ENCODE measurements around the gene UBXN10. TPM values are rescaled to one million over a fixed set of nuclear protein-coding genes. Genes with fewer than 3 reads are reported as not detected.

The UBXN10 gene
- total RNA-seq, 2 experiments from 2014 or later, result 0.27 to 0.33 TPM

GRCh38 chr1:20158358-20159070 lies 27.4 kb upstream of the UBXN10 start:
- no peaks in the 10 kb centered on the region for H3K27me3 Mint-ChIP-seq (ENCODE audit: low read depth)
- peaks cover 31% of the 10 kb centered on the region for H3K9me3 Mint-ChIP-seq
- intact Hi-C loops (cut with micrococcal nuclease), result loop anchor here (1.0 kb wide), 1 partner anchor 37 kb away; no protein-coding TSS in a partner anchor
- CTCF ChIA-PET, result interaction anchor here (0.6 to 11.7 kb wide), 4 partner anchors 33 to 281 kb away, joined by 3 to 75 read pairs (median 3); no protein-coding TSS in a partner anchor
- peak; percentile 68 for DNase-seq
- H3K4me1 Mint-ChIP-seq (ENCODE audit: low read depth), result peaks cover 7% of the 10 kb centered on the region
- H3K4me3 Mint-ChIP-seq, result no peak overlapping the region
- H3K27ac Mint-ChIP-seq, result no peak overlapping the region
- peaks cover 6% of the 10 kb centered on the region for H3K36me3 Mint-ChIP-seq (ENCODE audit: low read depth)

GRCh38 chr1:20160034-20160433 lies 25.9 kb upstream of the UBXN10 start:
- H3K4me1 Mint-ChIP-seq (ENCODE audit: low read depth), result no peaks in the 10 kb centered on the region
- intact Hi-C loops (cut with micrococcal nuclease), result no loop called here
- H3K36me3 Mint-ChIP-seq (ENCODE audit: low read depth), result peaks cover 6% of the 10 kb centered on the region
- H3K27ac Mint-ChIP-seq, result no peak overlapping the region
- H3K4me3 Mint-ChIP-seq, result no peak overlapping the region
- DNase-seq, result no peak
- CTCF ChIA-PET, result interaction anchor here (0.6 to 11.7 kb wide), 3 partner anchors 8 to 346 kb away, joined by 4 to 75 read pairs (median 4); no protein-coding TSS in a partner anchor
- peaks cover 34% of the 10 kb centered on the region for H3K9me3 Mint-ChIP-seq
- no peaks in the 10 kb centered on the region for H3K27me3 Mint-ChIP-seq (ENCODE audit: low read depth)

DNA sequence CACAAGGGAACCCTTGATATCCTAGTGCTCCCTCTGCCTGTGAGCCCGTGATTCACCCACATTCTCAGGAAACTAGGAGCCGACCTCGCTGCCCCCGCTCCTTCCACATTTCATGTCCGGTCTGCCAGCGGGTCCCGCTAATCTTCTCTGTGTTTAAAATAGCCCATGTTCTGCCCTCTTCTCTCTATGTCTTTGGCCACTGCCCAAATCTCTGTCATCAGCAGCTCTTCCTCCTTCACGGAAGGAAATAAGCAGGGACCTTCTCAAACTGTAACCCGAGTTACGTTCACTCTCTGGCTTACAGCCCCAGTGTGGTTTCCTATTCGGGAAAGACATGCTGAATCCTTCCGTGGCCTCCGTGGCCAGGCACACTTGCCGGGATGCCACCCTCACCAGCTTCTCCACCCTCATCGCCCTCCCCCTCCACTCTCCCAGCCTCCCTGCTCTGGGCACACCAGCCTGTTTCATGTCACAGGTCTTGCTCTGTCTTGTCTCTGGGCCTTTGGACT lies 21.1 kb upstream of the UBXN10 start:
- no peak for DNase-seq
- Mint-ChIP-seq H3K4me3 (no peak overlapping the region), H3K9me3 (peaks cover 26% of the 10 kb centered on the region), H3K36me3 (ENCODE audit: low read depth) (peaks cover 6% of the 10 kb centered on the region), H3K27ac (no peak overlapping the region), H3K4me1 (ENCODE audit: low read depth) (no peaks in the 10 kb centered on the region), H3K27me3 (ENCODE audit: low read depth) (no peaks in the 10 kb centered on the region)
- CTCF ChIA-PET, result interaction anchor here (0.7 to 11.7 kb wide), 3 partner anchors 22 to 48 kb away, joined by 3 to 75 read pairs (median 7); partner anchors contain the start of genes PLA2G2C and UBXN10
- intact Hi-C loops (cut with micrococcal nuclease), result no loop called here

GRCh38 chr1:20165522-20165951 lies 20.4 kb upstream of the UBXN10 start:
- CTCF ChIA-PET, result interaction anchor here (0.7 to 11.7 kb wide), 6 partner anchors 13 to 60 kb away, joined by 3 to 75 read pairs (median 3); partner anchors contain the start of genes PLA2G2C and UBXN10
- Mint-ChIP-seq H3K36me3 (ENCODE audit: low read depth) (peaks cover 6% of the 10 kb centered on the region), H3K9me3 (peaks cover 21% of the 10 kb centered on the region), H3K4me1 (ENCODE audit: low read depth) (no peaks in the 10 kb centered on the region), H3K4me3 (no peak overlapping the region), H3K27ac (no peak overlapping the region), H3K27me3 (ENCODE audit: low read depth) (no peaks in the 10 kb centered on the region)
- intact Hi-C loops (cut with micrococcal nuclease), result no loop called here
- DNase-seq, result peak; percentile 35

- H3K4me1 Mint-ChIP-seq (ENCODE audit: low read depth), result peaks cover under 1% of the 10 kb centered on the region
- H3K27ac Mint-ChIP-seq, result no peak overlapping the region
- DNase-seq, result no peak
- intact Hi-C loops (cut with micrococcal nuclease), result no loop called here
- CTCF ChIA-PET, result interaction anchor here (0.7 to 11.7 kb wide), 5 partner anchors 13 to 59 kb away, joined by 3 to 75 read pairs (median 3); no protein-coding TSS in a partner anchor
- H3K36me3 Mint-ChIP-seq (ENCODE audit: low read depth), result peaks cover 2% of the 10 kb centered on the region
- peaks cover 18% of the 10 kb centered on the region for H3K9me3 Mint-ChIP-seq
- no peak overlapping the region for H3K4me3 Mint-ChIP-seq
- no peaks in the 10 kb centered on the region for H3K27me3 Mint-ChIP-seq (ENCODE audit: low read depth)
Measured at GRCh38 chr1:20166051-20166450, 19.8 kb upstream of the UBXN10 start.

GRCh38 chr1:20167126-20167525 lies 18.8 kb upstream of the UBXN10 start:
- DNase-seq, result no peak
- Mint-ChIP-seq H3K27me3 (ENCODE audit: low read depth) (no peaks in the 10 kb centered on the region), H3K9me3 (peaks cover 10% of the 10 kb centered on the region), H3K4me1 (ENCODE audit: low read depth) (peaks cover 8% of the 10 kb centered on the region), H3K27ac (no peak overlapping the region), H3K36me3 (ENCODE audit: low read depth) (peaks cover 2% of the 10 kb centered on the region), H3K4me3 (no peak overlapping the region)
- CTCF ChIA-PET, result interaction anchor here (1.1 to 11.7 kb wide), 3 partner anchors 10 to 29 kb away, joined by 3 to 75 read pairs (median 3); no protein-coding TSS in a partner anchor
- intact Hi-C loops (cut with micrococcal nuclease), result no loop called here

DNA sequence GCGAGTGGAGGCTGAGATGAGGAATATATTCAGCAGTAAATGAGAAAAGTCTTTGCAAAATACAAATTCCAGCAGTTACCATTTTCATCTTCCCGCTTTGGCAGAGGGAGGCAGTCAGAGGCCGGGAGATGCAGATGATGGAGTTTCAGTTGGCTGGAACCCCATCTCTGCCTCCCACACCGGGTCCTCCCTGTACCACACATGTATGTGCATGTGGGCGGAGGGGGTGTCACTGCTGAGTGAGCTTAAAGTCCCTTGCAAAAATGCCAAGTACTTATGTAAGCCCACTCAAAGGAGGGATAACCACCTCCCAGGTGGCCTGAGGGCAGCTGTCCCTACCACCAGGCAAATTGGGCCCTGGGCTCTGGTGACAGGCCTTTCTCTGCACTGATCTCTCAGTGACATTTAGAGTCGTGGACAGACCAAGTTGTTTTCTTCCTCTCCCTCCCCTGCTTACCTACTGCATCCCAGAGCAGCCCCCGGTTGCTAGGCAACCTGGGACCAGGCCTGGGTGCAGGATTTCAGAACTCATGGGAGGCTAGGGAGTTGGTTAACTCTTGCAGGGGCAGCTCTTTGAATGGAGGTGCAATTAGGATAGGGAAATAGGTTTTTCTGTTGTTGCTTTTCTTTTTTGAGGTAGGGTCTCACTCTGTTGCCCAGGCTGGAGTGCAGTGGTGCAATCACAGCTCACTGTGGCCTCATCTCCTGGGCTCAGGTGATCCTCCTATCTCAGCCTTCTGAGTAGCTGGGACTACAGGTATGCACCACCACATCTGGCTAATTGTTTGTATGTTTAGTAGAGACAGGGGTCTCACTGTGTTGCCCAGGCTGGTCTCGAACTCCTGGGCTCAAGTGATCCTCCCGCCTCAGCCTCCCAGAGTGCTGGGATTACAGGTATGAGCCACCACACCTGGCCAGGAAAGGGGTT lies 17.1 kb upstream of the UBXN10 start:
- Mint-ChIP-seq H3K27ac (no peak overlapping the region), H3K4me1 (ENCODE audit: low read depth) (peaks cover 10% of the 10 kb centered on the region), H3K4me3 (no peak overlapping the region), H3K9me3 (peaks cover 6% of the 10 kb centered on the region), H3K27me3 (ENCODE audit: low read depth) (no peaks in the 10 kb centered on the region), H3K36me3 (ENCODE audit: low read depth) (no peaks in the 10 kb centered on the region)
- intact Hi-C loops (cut with micrococcal nuclease), result no loop called here
- CTCF ChIA-PET, result interaction anchor here (3.9 kb wide), 1 partner anchor 26 kb away, joined by 23 read pairs; no protein-coding TSS in a partner anchor
- no peak for DNase-seq

GRCh38 chr1:20169932-20170331 lies 16.0 kb upstream of the UBXN10 start:
- no peaks in the 10 kb centered on the region for H3K27me3 Mint-ChIP-seq (ENCODE audit: low read depth)
- no peaks in the 10 kb centered on the region for H3K36me3 Mint-ChIP-seq (ENCODE audit: low read depth)
- no peak for DNase-seq
- intact Hi-C loops (cut with micrococcal nuclease), result no loop called here
- CTCF ChIA-PET, result interaction anchor here (0.6 to 3.9 kb wide), 2 partner anchors 25 to 40 kb away, joined by 3 to 23 read pairs; no protein-coding TSS in a partner anchor
- H3K9me3 Mint-ChIP-seq, result peaks cover 4% of the 10 kb centered on the region
- H3K27ac Mint-ChIP-seq, result no peak overlapping the region
- no peak overlapping the region for H3K4me3 Mint-ChIP-seq
- peaks cover 14% of the 10 kb centered on the region for H3K4me1 Mint-ChIP-seq (ENCODE audit: low read depth)

DNA sequence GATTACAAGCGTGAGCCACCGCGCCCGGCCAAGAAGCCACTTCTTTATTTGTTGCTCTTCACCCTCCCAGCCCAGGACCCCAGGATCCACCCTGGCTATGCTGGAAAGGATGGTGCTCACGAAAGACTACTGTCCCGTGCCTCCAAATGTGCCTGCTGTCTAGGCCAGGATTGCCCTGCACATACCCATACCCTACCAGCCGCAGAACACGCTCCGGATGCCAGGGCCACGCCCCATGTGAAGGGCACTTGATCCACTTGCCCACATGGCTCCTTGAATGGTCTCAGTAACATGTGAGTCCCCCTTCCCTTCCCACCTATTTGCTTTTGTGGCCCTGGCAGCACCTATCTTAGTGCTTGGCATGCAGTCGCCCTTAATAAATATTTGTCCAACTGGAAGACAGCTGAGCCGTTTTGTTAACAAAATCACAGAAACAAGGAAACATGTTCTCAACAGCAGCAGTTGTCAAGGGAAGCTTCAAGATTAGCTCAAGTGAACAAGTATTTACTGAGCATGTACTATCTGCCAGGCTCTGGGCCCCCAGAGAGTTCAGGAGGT lies 13.8 kb upstream of the UBXN10 start:
- Mint-ChIP-seq H3K9me3 (no peaks in the 10 kb centered on the region), H3K27me3 (ENCODE audit: low read depth) (no peaks in the 10 kb centered on the region), H3K36me3 (ENCODE audit: low read depth) (no peaks in the 10 kb centered on the region), H3K27ac (no peak overlapping the region), H3K4me1 (ENCODE audit: low read depth) (peaks cover 21% of the 10 kb centered on the region), H3K4me3 (no peak overlapping the region)
- intact Hi-C loops (cut with micrococcal nuclease), result no loop called here
- CTCF ChIA-PET, result interaction anchor here (1.2 to 3.9 kb wide), 3 partner anchors 22 to 44 kb away, joined by 3 to 23 read pairs (median 20); no protein-coding TSS in a partner anchor
- no peak for DNase-seq

GRCh38 chr1:20174937-20175666 lies 10.8 kb upstream of the UBXN10 start:
- peaks cover 21% of the 10 kb centered on the region for H3K4me1 Mint-ChIP-seq (ENCODE audit: low read depth)
- no peaks in the 10 kb centered on the region for H3K27me3 Mint-ChIP-seq (ENCODE audit: low read depth)
- CTCF ChIA-PET, result interaction anchor here (0.6 to 3.2 kb wide), 2 partner anchors 19 to 22 kb away, joined by 5 to 20 read pairs; no protein-coding TSS in a partner anchor
- H3K27ac Mint-ChIP-seq, result peak overlapping the region; percentile 34
- DNase-seq, result no peak
- peaks cover 10% of the 10 kb centered on the region for H3K9me3 Mint-ChIP-seq
- intact Hi-C loops (cut with micrococcal nuclease), result no loop called here
- no peak overlapping the region for H3K4me3 Mint-ChIP-seq
- H3K36me3 Mint-ChIP-seq (ENCODE audit: low read depth), result no peaks in the 10 kb centered on the region

Data from activated naive CD4-positive, alpha-beta T cell treated with anti-CD3 and anti-CD28 coated beads for 36 hours (primary cell).